ENCODE results near the gene RPL36AL.
"Not testable (repeated sequence)": the region's sequence is repeated elsewhere in the genome, so short reads cannot be mapped to it uniquely, and the experiment has no call there.

RPL36AL gene

GRCh38 chr14:49620182-49621113 is at the start of gene RPL36AL, which contains the start of gene MGAT2:
TSS of gene RPL36AL (minus strand) at chr14:49620626. CDS start at chr14:49619104, 1,522 bp downstream.
TSS of gene MGAT2 (plus strand) at chr14:49620799. CDS start at chr14:49621269, 470 bp downstream.
- no peak for FAIRE-seq

- FAIRE-seq: no peak
These were observed 39.4 kb upstream of the RPL36AL start for GRCh38 chr14:49659526-49660455.

- not testable (repeated sequence) for FAIRE-seq
These were observed 37.1 kb upstream of the RPL36AL start for GRCh38 chr14:49657500-49657899.

GRCh38 chr14:49654511-49654910 is 34.1 kb upstream of the RPL36AL start:
- peak; percentile 51 for FAIRE-seq

GRCh38 chr14:49653508-49653907 is 33.1 kb upstream of the RPL36AL start:
- FAIRE-seq: no peak

GRCh38 chr14:49642163-49642562 is 21.7 kb upstream of the RPL36AL start:
- FAIRE-seq: no peak

GRCh38 chr14:49641697-49642129 is 21.3 kb upstream of the RPL36AL start:
- no peak for FAIRE-seq

GRCh38 chr14:49640540-49641417 is 20.4 kb upstream of the RPL36AL start:
- no peak for FAIRE-seq

GRCh38 chr14:49637534-49638078 is 17.2 kb upstream of the RPL36AL start:
- FAIRE-seq: no peak

- no peak for FAIRE-seq
These were observed 16.4 kb upstream of the RPL36AL start for GRCh38 chr14:49636866-49637265.

- no peak for FAIRE-seq
These were observed 14.3 kb upstream of the RPL36AL start, which contains the start of gene DNAAF2 for GRCh38 chr14:49634547-49635334. TSS of gene DNAAF2 (minus strand) at chr14:49635244. CDS start at chr14:49635149, 95 bp downstream.

- no peak for FAIRE-seq
These were observed 13.5 kb upstream of the RPL36AL start for GRCh38 chr14:49633640-49634546.

GRCh38 chr14:49623941-49624839 is 3.8 kb upstream of the RPL36AL start:
- FAIRE-seq: no peak

GRCh38 chr14:49623387-49623786 is 3.0 kb upstream of the RPL36AL start:
- no peak for FAIRE-seq

GRCh38 chr14:49622022-49622607 is 1.7 kb upstream of the RPL36AL start:
- no peak for FAIRE-seq

- FAIRE-seq: no peak
These were observed 872 bp upstream of the RPL36AL start for GRCh38 chr14:49621114-49621881.

GRCh38 chr14:49619730-49620129 is 696 bp downstream of the RPL36AL start:
- no peak for FAIRE-seq

All from islet of Langerhans (tissue), 1 donor.